AG08396 (cell line): ENCODE data around the gene FAM13A.
A peak's percentile ranks its signal among the peaks of the same experiment; 100 is the strongest.

Experiments used
- DNase-seq: peaks from one replicate; pipeline ENCODE4 v3.0.0; 2012; ENCODE audit warnings: low spot score, mixed read lengths

Gene FAM13A

GRCh38 chr4:88745581-88746163 is 311.3 kb downstream of the FAM13A start:
- DNase-seq, result no peak

- no peak for DNase-seq
Measured at GRCh38 chr4:88745175-88745574, 311.8 kb downstream of the FAM13A start.

DNA sequence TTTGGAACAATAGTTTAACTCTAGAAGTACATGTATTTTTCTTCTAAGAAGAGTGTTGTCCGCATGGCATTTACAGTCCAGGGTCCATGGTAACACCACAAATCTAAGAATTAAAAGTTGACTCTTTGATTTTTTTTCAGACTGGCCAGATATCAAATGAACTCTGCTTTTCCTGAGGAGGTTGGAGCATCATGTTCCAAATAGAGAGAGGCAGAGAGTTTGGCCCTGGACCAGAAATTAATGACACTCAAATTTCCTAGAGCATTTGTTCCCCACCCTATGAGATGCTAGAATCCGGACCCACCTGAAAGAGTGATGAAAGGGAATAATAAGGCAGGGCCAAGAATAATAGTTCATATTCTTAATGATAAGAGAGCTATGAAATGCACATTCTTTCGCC is 312.4 kb downstream of the FAM13A start:
- no peak for DNase-seq

DNA sequence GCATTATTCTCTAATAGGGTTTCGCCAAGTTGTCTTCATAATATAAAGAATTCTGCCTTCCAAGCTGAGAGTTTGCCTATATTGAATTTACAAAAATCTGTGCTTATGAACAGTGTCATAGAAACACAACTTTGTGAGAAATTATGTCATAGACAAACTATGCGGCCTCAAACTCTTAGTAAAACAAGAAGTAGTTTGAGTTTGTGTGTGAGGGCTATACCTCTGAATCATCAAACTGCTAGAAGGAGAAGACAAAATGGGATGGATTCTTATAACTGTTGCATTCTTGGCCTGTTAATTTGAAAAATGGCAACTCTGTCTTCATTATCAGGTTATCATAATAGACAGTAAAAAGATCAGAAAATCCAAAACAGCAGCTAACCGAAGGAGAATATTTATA is 313.3 kb downstream of the FAM13A start:
- peak; percentile 37 for DNase-seq

GRCh38 chr4:88742561-88742960 is 314.4 kb downstream of the FAM13A start:
- no peak for DNase-seq

- DNase-seq, result no peak
Measured at GRCh38 chr4:88738180-88738579, 318.8 kb downstream of the FAM13A start.

DNA sequence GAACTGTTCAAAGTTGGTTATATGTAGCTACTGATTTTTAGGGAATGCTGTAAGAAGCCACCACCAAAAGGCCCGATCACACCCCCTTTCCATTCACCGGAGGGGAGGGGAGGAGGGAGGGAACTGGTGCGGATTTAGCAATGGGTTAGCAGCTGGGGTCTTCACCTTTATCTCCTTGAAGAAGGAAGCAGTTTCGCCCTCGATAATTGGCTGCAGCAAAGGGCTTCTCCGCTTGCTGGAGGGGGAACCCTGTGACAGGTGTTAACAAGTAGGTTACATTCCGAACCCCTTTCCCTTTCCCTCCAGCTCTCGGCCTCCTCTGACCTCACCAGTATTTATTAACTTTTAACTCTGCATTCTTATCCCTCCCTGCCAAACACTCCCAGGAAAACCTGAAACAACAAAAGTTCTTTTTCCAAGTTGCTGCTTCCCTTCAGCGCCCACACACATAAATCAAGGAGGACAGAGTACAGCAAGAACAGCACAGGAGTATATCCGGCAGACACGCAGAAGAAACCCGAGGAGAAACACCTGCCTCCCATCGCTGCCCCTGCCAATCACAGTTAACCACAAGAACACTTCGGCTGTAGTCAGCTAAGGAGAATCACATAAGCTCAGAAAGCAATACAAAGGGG is 319.6 kb downstream of the FAM13A start:
- no peak for DNase-seq

GRCh38 chr4:88736264-88736663 is 320.7 kb downstream of the FAM13A start:
- no peak for DNase-seq

DNA sequence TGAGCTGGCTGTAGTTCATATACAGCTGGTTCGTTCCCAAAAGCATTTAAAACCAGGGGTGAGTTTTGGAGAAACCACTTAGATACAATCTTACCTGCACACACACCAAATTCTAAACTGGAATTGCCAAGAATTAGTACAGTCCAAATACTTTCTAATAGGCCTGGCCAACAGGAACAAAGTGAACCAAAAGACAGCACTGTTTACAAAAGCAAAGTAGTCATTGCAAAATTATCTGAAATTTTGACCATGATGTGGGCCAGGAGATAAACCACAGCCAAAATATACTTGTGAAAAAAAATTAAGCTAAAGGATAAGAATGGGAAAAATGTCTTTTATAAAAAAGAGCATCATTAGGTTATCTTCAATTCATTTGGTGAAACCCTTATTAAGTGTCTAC is 321.4 kb downstream of the FAM13A start:
- DNase-seq, result no peak

- no peak for DNase-seq
Measured at GRCh38 chr4:88734403-88734949, 322.5 kb downstream of the FAM13A start.

GRCh38 chr4:88732714-88733368 is 324.1 kb downstream of the FAM13A start:
- no peak for DNase-seq

DNA sequence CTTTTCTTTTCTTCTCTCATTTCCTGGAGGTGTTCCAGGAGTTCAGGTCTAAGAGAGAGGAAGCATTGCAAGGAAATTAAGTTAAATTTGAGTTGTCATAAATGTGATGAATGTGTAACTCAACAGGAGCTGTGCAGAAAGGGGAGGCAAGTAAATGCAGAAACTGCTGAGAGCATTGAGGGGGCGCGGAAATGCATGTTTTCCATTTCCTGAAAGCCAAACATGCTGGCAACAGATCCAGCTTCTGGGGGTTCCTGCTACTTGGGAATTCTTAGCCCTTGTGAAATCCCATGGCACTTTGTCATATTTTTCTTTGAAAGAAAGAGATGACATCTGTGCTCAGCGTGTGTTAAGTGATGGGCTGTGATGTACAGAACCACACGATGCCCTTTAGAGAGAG is 325.6 kb downstream of the FAM13A start:
- DNase-seq, result no peak

GRCh38 chr4:88730811-88731210 is 326.2 kb downstream of the FAM13A start:
- no peak for DNase-seq

DNA sequence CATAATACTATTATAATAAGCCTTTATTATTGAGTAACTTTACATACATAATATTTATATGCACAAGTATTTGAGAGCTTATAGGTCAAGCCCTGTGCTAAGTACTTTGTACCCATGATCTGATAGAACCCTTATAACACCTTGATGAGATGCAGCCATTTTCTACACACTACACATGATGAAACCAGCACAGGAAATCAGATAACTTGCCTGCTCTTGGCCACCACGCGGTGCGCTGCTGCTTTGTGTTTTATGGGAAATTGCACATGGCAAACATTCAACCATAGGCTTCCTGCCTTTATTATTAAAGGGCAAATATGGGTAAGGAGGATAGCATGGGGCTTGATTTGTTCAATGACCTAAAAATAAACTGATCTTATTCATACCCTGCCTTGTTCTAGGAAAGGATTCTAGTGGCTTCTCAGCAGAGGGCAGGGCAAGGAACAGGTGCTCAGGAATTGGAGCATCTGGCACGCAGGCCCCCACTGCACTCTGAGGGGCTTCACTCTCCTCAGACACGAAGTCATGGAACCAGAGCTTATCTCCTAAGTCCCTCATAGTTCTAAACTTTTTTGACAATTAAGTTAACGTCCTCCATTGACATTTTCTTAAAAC is 327.7 kb downstream of the FAM13A start:
- DNase-seq, result no peak

DNA sequence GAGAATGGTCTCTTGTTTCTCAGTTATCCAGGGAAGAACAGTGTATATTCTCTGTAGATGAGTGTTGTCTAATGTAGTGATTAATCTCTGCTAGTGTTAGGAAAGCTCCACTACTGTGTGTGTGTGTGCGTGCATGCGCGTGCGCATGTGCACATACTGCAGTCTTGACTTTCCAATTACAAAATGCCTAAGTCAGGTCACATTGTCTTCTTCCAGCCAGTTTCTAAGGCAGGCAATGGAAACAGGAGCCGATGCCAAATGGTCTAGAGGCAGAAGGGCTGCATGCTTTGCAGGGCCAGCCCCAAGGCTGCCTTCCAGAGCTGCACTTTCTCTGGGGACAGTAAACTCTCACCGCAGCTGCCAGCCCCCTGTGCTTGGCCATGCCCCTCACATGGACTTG is 328.8 kb downstream of the FAM13A start:
- no peak for DNase-seq

- no peak for DNase-seq
Measured at GRCh38 chr4:88725986-88726385, 331.0 kb downstream of the FAM13A start.

DNA sequence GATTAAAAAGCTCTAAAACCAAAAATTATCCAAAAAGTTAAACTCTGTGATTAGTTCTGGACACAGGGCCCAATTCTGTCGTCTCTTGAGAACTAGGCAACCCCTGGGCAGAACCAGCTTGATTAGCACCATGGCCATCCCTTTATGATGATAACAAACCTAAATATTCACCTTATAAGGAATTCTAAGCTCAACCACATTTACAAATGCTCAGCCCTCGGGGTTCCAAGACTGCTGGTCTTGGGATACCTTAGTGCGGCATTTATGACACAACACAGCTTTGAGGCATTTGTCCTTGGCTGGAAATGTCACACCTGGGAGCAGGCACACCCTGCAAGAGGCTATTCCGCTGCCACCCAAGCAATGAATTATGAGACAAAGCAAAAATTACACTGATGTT is 331.8 kb downstream of the FAM13A start:
- no peak for DNase-seq

- no peak for DNase-seq
Measured at GRCh38 chr4:88724406-88724805, 332.6 kb downstream of the FAM13A start.

GRCh38 chr4:88722828-88723227 is 334.2 kb downstream of the FAM13A start:
- DNase-seq, result no peak

- no peak for DNase-seq
Measured at GRCh38 chr4:88722276-88722780, 334.7 kb downstream of the FAM13A start.

DNA sequence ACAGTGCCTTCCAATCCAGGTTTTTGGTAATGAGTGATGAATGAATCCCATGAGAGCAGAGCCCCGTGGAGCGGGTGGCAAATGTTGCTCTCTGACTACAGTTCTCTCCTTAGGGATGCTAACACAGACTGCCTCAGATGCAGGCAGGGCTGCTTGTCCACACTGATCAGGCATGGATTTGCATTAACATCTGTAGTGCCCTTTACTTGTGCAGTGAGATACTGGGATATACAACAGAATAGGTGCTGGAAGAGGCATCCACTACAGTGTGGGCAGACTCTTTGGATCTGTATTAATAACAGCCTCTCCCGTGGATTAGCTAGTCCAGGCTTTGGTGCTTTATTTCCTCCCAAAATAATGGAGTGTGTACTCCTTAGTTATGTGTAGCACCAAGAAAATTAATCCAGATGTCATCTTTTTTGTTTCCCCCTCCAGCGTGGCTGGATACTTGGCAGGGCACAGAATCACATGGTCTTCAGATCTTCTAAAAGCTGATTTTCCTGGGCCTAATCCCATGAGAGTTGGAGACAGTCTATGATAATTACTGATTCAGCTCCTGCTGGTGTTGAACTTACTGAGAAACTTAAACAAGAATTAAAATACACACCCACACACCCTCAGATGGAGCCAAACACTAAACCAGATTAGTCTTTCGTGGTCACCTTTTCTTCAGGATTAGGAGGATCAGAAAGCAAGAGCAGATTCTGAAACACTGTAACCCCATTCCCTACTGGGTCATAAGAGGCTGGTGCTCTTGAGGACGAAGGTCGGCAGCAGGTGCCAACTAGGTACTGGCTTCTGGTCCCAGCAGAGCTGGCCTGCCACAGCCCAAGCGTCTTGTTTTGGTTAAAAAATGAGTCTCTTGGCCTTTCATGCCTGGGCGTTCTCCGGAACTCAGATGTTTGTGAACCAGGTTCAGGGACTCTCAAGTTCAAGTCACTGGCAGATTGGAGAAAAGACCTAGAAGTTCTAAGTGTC is 336.2 kb downstream of the FAM13A start:
- no peak for DNase-seq

- DNase-seq, result no peak
Measured at GRCh38 chr4:88719381-88719780, 337.6 kb downstream of the FAM13A start.
